Testis (tissue), 3 donors: ENCODE data around the gene GALNT18. TPM values are rescaled to one million over a fixed set of nuclear protein-coding genes. Genes with fewer than 3 reads are reported as not detected.
A peak's percentile ranks its signal among the peaks of the same experiment; 100 is the strongest.

Source experiments
- DNase-seq: peaks from one replicate; pipeline ENCODE4 v3.0.0-alpha.2; 2019
- H3K27ac ChIP-seq, 2 donors: fragments of 200-600 bp; sonication (generic); one replicate each; pipeline ENCODE4 v1.5.1; 2019
- H3K27me3 ChIP-seq: fragments of 200-600 bp; sonication (generic); one replicate; pipeline ENCODE4 v1.5.1; 2019
- H3K36me3 ChIP-seq: fragments of 200-600 bp; sonication (generic); one replicate; pipeline ENCODE4 v1.5.1; 2017; ENCODE audit warnings: low read depth; ENCODE audit errors: missing control alignments
- H3K4me1 ChIP-seq: fragments of 200-600 bp; sonication (generic); one replicate; pipeline ENCODE4 v1.5.1; 2019
- H3K4me3 ChIP-seq, 2 donors: fragments of 200-600 bp; sonication (generic); one replicate each; pipeline ENCODE4 v1.5.1; 2017 to 2019
- H3K9me3 ChIP-seq: fragments of 200-600 bp; sonication (generic); one replicate; pipeline ENCODE4 v1.5.1; 2017
- POLR2A ChIP-seq: fragments of 450-650 bp; IDR thresholded peaks from one replicate; pipeline ENCODE4 v1.6.1; 2017; ENCODE audit warnings: antibody characterized with exemption, mild to moderate bottlenecking, moderate library complexity
- WGBS, 2 donors: methylation state at CpG; one replicate each; pipeline ENCODE4 v1.1.5; 2018; 5-methylcytosine and 5-hydroxymethylcytosine counted together
- intact Hi-C: fragments of 100-400 bp; cut with DNase I; formaldehyde crosslinking; loops from one replicate; pipeline ENCODE4 v1.15.1; 2023; ENCODE audit warnings: low total_unique reads
- polyA plus RNA-seq: library from polyadenylated mRNA; stranded (reverse); fragments of 350-450 nt; fragmentation: Illumina TruSeq; extraction: RNeasy Lipid Tissue Mini Kit (QIAGEN cat#74804); gene quantifications from one replicate; pipeline ENCODE4 v1.2.3, GENCODE V29; 2014; ENCODE audit warnings: low read depth, low replicate concordance; ENCODE audit not compliant: insufficient read depth
- total RNA-seq, 2 donors: library from RNA; depleted of rRNA; stranded (reverse); fragments of >200 nt; gene quantifications; one replicate each; pipeline ENCODE4 v1.2.3, GENCODE V29; 2016
- TF ChIP-seq, protein P1 (sequence below), 3 experiments: fragments of 450-650 bp in 2 of 3; fragments of 200-600 bp in 1 of 3; sonication (generic) in 1 of 3; IDR thresholded peaks; one replicate each; pipeline ENCODE4 v1.5.1; 2016 to 2019; ENCODE audit warnings: antibody characterized with exemption in 3 of 3, mild to moderate bottlenecking in 2 of 3, moderate library complexity in 1 of 3

Gene GALNT18
- total and polyA plus RNA-seq, 3 donors from 2014 or later = 39.2 to 106 (median 73.9) TPM

- Histone ChIP-seq H3K4me3 (no peak overlapping the region), H3K9me3 (no peaks in the 10 kb centered on the region), H3K27ac (no peak overlapping the region), H3K4me1 (no peaks in the 10 kb centered on the region), H3K27me3 (no peaks in the 10 kb centered on the region), H3K36me3 (no peaks in the 10 kb centered on the region)
- intact Hi-C loops = no loop called here
- TF ChIP-seq, protein P1, sequence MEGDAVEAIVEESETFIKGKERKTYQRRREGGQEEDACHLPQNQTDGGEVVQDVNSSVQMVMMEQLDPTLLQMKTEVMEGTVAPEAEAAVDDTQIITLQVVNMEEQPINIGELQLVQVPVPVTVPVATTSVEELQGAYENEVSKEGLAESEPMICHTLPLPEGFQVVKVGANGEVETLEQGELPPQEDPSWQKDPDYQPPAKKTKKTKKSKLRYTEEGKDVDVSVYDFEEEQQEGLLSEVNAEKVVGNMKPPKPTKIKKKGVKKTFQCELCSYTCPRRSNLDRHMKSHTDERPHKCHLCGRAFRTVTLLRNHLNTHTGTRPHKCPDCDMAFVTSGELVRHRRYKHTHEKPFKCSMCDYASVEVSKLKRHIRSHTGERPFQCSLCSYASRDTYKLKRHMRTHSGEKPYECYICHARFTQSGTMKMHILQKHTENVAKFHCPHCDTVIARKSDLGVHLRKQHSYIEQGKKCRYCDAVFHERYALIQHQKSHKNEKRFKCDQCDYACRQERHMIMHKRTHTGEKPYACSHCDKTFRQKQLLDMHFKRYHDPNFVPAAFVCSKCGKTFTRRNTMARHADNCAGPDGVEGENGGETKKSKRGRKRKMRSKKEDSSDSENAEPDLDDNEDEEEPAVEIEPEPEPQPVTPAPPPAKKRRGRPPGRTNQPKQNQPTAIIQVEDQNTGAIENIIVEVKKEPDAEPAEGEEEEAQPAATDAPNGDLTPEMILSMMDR (IDR thresholded peaks at IDR 0.05) = no peak
- TF ChIP-seq POLR2A = no peak
- 94 to 97% methylated on average over 3 to 6 of the region's 6 CpGs for WGBS, 2 donors
- no peak for DNase-seq
Observed at GRCh38 chr11:11270236-11270775, 351.5 kb downstream of the GALNT18 start.

GRCh38 chr11:11268706-11269105 lies 353.1 kb downstream of the GALNT18 start:
- Histone ChIP-seq H3K4me3 (no peak overlapping the region), H3K27ac (no peak overlapping the region), H3K36me3 (no peaks in the 10 kb centered on the region), H3K9me3 (no peaks in the 10 kb centered on the region), H3K4me1 (no peaks in the 10 kb centered on the region), H3K27me3 (no peaks in the 10 kb centered on the region)
- intact Hi-C loops = no loop called here
- TF ChIP-seq, protein P1 (IDR thresholded peaks at IDR 0.05) = no peak
- TF ChIP-seq POLR2A = no peak
- no peak for DNase-seq
- 92 to 96% methylated on average over 5 of the region's 5 CpGs for WGBS, 2 donors

- intact Hi-C loops = no loop called here
- Histone ChIP-seq H3K27me3 (no peaks in the 10 kb centered on the region), H3K4me3 (no peak overlapping the region), H3K4me1 (no peaks in the 10 kb centered on the region), H3K36me3 (no peaks in the 10 kb centered on the region), H3K27ac (no peak overlapping the region), H3K9me3 (no peaks in the 10 kb centered on the region)
- TF ChIP-seq POLR2A = no peak
- TF ChIP-seq, protein P1 (IDR thresholded peaks at IDR 0.05) = no peak
- DNase-seq = no peak
- 82 to 86% methylated on average over 1 of the region's 1 CpG for WGBS, 2 donors
Observed at GRCh38 chr11:11268119-11268518, 353.7 kb downstream of the GALNT18 start.

- H3K36me3 ChIP-seq = no peaks in the 10 kb centered on the region
- H3K27ac ChIP-seq = no peak overlapping the region
- no peaks in the 10 kb centered on the region for H3K4me1 ChIP-seq
- DNase-seq = no peak
- intact Hi-C loops = no loop called here
- no peak overlapping the region for H3K4me3 ChIP-seq
- no peak for TF ChIP-seq POLR2A
- H3K27me3 ChIP-seq = no peaks in the 10 kb centered on the region
- H3K9me3 ChIP-seq = no peaks in the 10 kb centered on the region
Observed at GRCh38 chr11:11267312-11267711, 354.5 kb downstream of the GALNT18 start.

DNA sequence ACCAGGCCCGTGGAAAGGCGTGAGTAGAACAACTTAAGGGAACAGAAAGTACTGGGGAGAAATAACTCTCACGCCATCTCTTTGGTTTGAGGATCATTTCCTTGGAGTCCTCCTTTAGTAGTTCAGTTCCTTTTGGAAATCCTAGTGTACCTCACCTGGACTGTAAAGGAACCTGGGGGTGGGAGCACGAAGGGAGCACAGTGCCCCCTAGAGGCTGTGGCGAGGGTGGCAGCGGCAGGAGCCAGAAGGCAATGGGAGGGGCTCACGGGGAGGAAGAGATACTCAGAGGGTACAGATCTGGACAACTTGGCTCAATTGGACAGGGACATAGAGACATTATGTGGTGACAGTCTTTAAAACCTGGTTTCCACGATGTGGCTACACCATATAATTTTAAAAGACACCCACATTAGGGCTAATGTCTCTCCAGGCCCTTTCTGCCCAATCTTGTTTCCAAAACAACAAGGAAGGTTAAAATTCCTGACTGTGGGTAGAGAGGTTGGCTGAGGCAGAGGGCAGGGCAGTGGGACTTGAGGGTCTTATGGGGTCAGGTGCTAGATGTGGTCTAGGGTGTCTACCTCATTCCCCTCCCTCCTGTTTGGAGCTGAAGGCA lies 355.7 kb downstream of the GALNT18 start:
- WGBS, 2 donors = 60 to 72% methylated on average over 8 of the region's 8 CpGs
- TF ChIP-seq, protein P1 (IDR thresholded peaks at IDR 0.05) = peak; percentile 44 to 78 (median 70)
- no peak for TF ChIP-seq POLR2A
- Histone ChIP-seq H3K27ac (no peak overlapping the region), H3K36me3 (no peaks in the 10 kb centered on the region), H3K9me3 (no peaks in the 10 kb centered on the region), H3K4me1 (no peaks in the 10 kb centered on the region), H3K27me3 (no peaks in the 10 kb centered on the region), H3K4me3 (no peak overlapping the region)
- intact Hi-C loops = no loop called here
- DNase-seq = peak; percentile 72
